Cardiac muscle cell (in vitro differentiated cells and primary cell): Measurements from ENCODE around the gene GAN. TPM values are rescaled to one million over a fixed set of nuclear protein-coding genes. Genes with fewer than 3 reads are reported as not detected.
"Not testable (repeated sequence)": the region's sequence is repeated elsewhere in the genome, so short reads cannot be mapped to it uniquely, and the experiment has no call there.

Experiments
- DNase-seq, 2 donors: peaks; one replicate each; pipeline versions ENCODE4 v3.0.0 to v3.0.0-alpha.2; 2010 to 2017; ENCODE audit warnings: low read depth in 1 of 2, low spot score in 1 of 2
- H3K27ac ChIP-seq: fragments of 200-600 bp; sonication (generic); 2 replicates; pipeline ENCODE4 v1.5.1; 2016
- H3K27me3 ChIP-seq: fragments of 200-600 bp; sonication (generic); 2 replicates; pipeline ENCODE4 v1.6.0; 2016; ENCODE audit warnings: control low read depth
- H3K36me3 ChIP-seq: fragments of 200-600 bp; sonication (generic); 2 replicates; pipeline ENCODE4 v1.5.1; 2016; ENCODE audit warnings: control low read depth
- H3K4me1 ChIP-seq: fragments of 200-600 bp; sonication (generic); 2 replicates; pipeline ENCODE4 v1.8.1; 2017; ENCODE audit warnings: low read depth, mild to moderate bottlenecking, mixed run types
- H3K4me3 ChIP-seq: fragments of 200-600 bp; sonication (generic); 2 replicates; pipeline ENCODE4 v1.5.1; 2016; ENCODE audit warnings: mild to moderate bottlenecking
- H3K9me3 ChIP-seq: fragments of 200-600 bp; sonication (generic); 2 replicates; pipeline ENCODE4 v1.5.1; 2017; ENCODE audit warnings: low read depth, mild to moderate bottlenecking, control low read depth
- polyA plus RNA-seq: library from polyadenylated mRNA; unstranded; fragments of >200 nt; fragmentation: Nextera tagmentation; extraction: Ambion mirVana; gene quantifications from 2 replicates; pipeline ENCODE4 v1.2.1, GENCODE V29; 2016
- total RNA-seq: library from RNA; depleted of rRNA; stranded (reverse); fragments of >200 nt; gene quantifications from 2 replicates; pipeline ENCODE4 v1.2.3, GENCODE V29; 2016
- TF ChIP-seq, protein P1 (sequence below): IDR thresholded peaks from 2 replicates; pipeline ENCODE4 v1.5.1; 2012; ENCODE audit warnings: low read depth, mild to moderate bottlenecking, low read length

The GAN gene
- total and polyA plus RNA-seq, 2 experiments from 2014 or later = 2.7 to 30.8 TPM

DNA sequence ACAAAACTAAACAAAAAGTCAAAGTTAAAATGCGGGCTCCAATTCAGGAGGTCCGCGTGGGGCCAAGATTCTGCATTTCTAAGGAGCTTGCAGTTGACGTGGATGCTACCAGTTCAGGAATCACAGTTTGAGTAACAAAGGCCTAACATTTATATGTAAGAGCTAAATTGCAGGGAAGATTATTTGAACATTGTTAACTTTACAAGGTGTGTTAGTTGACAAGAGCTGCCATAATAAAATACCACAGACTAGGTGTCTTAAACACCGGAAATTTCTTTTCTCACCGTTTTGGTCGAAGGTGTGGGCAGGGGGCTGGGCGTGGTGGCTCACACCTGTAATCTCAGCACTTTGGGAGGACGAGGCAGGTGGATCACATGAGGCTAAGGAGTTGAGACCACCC lies 105.0 kb downstream of the GAN start:
- no peak for DNase-seq
- TF ChIP-seq, protein P1, sequence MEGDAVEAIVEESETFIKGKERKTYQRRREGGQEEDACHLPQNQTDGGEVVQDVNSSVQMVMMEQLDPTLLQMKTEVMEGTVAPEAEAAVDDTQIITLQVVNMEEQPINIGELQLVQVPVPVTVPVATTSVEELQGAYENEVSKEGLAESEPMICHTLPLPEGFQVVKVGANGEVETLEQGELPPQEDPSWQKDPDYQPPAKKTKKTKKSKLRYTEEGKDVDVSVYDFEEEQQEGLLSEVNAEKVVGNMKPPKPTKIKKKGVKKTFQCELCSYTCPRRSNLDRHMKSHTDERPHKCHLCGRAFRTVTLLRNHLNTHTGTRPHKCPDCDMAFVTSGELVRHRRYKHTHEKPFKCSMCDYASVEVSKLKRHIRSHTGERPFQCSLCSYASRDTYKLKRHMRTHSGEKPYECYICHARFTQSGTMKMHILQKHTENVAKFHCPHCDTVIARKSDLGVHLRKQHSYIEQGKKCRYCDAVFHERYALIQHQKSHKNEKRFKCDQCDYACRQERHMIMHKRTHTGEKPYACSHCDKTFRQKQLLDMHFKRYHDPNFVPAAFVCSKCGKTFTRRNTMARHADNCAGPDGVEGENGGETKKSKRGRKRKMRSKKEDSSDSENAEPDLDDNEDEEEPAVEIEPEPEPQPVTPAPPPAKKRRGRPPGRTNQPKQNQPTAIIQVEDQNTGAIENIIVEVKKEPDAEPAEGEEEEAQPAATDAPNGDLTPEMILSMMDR = no peak

DNA sequence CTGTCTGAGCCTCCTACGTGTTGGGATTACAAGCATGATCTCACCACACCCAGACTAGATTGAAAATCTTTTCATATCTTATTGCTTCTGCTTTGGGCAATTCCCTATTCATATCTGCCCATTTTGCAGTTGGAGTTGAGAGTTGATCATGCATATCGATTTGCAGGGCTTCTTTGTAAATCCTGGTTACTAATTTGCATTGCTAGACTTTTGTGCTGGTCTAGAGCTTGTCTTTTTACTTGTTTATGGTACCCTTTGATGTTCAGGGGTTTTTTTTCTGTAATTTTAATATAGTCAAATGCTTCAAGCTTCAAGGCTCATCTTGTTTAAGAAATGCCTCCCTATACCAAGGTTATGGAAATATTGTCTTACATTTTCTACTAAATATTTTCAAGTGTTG lies 106.4 kb downstream of the GAN start:
- no peaks in the 10 kb centered on the region for H3K27me3 ChIP-seq
- H3K36me3 ChIP-seq = no peaks in the 10 kb centered on the region
- TF ChIP-seq, protein P1 = no peak
- H3K27ac ChIP-seq = no peak overlapping the region
- no peaks in the 10 kb centered on the region for H3K4me1 ChIP-seq
- H3K9me3 ChIP-seq = no peaks in the 10 kb centered on the region
- H3K4me3 ChIP-seq = no peak overlapping the region
- DNase-seq = no peak

More for the DNA sequence above, 105.0 kb downstream of the GAN start:
- H3K27me3 ChIP-seq = no peaks in the 10 kb centered on the region
- no peak overlapping the region for H3K27ac ChIP-seq
- H3K4me1 ChIP-seq = no peaks in the 10 kb centered on the region
- H3K9me3 ChIP-seq = no peaks in the 10 kb centered on the region
- no peaks in the 10 kb centered on the region for H3K36me3 ChIP-seq
- no peak overlapping the region for H3K4me3 ChIP-seq

DNA sequence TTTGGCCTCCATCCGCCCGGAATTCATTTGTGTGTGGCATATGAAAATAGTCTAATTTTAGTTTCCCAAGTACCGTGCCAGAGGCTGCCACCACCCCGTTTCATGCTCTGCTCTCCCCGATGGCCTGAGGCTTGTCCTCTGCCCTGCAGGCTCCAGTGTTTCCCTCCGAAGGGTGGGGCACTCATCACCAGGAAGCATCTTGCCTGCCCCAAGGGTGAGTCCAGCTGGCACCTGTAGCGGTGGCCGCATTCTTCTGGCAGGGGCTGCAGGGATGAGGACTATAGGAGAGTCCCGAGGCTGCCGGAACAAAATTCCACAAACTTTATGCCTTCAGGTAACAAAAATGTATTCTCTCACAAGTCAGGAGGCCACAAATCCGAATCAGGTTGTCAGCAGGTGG lies 106.8 kb downstream of the GAN start:
- Histone ChIP-seq H3K27me3 (no peaks in the 10 kb centered on the region), H3K27ac (no peak overlapping the region), H3K36me3 (no peaks in the 10 kb centered on the region), H3K4me1 (no peaks in the 10 kb centered on the region), H3K9me3 (no peaks in the 10 kb centered on the region), H3K4me3 (no peak overlapping the region)
- no peak for DNase-seq
- TF ChIP-seq, protein P1 = no peak

DNA sequence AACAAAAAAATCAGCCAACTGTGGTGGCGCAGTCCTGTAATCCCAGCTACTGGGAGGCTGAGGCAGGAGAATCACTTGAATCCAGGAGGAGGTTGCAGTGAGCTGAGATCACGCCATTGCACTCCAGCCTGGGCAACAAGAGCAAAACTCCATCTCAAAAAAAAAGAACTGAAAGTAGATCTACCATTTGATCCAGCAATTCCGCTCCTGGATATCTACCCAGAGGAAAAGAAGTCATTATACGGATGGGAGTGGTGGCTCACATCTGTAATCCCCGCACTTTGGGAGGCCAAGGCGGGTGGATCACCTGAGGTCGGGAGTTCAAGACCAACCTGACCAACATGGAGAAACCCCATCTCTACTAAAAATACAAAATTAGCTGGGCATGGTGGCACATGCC lies 107.4 kb downstream of the GAN start:
- H3K4me3 ChIP-seq, H3K9me3 ChIP-seq, H3K36me3 ChIP-seq, H3K4me1 ChIP-seq, H3K27me3 ChIP-seq, DNase-seq, H3K27ac ChIP-seq: not testable (repeated sequence)

DNA sequence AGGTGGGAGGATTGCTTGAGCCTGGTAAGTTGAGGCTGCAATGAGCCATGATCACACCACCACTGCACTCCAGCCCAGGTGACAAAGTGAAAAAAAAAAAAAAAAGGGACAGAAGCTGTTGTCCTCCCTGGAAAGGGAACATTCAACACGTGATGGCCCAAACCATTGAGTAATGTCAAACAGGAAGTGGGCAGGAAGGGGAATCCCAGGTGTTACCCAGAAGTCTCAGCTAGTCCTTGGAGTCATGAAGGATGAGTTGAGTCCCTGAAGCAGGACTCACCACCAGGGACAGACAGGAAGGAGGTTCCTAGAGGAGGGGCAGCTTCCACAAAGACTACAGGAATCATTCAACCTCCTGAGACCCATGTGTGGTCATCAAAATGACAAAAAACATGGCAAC lies 110.0 kb downstream of the GAN start:
- TF ChIP-seq, protein P1 = no peak
- no peak for DNase-seq
- H3K4me1 ChIP-seq = no peaks in the 10 kb centered on the region
- H3K4me3 ChIP-seq = no peak overlapping the region
- H3K27me3 ChIP-seq = no peaks in the 10 kb centered on the region
- no peak overlapping the region for H3K27ac ChIP-seq
- no peaks in the 10 kb centered on the region for H3K36me3 ChIP-seq
- no peaks in the 10 kb centered on the region for H3K9me3 ChIP-seq

DNA sequence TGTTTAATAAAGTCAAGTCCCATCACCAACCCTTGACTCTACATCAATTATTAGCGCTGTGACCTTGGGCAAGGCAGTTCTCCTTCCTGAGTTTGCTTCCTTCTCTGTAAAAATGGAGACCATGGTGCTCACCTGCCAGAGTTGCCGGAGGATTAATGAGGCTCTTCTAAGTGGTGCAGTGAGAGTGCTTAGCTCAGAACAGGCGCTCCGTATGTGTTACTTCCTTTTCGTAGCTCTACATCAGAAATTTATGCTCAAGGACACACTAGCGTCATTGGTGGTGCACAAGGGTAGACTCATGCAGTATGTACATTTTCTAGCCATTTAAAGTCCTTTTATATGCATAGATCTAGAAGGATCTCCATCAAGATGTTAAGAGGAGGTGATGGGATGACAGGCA lies 112.5 kb downstream of the GAN start:
- TF ChIP-seq, protein P1 = no peak
- DNase-seq = no peak
- Histone ChIP-seq H3K9me3 (no peaks in the 10 kb centered on the region), H3K4me3 (no peak overlapping the region), H3K27me3 (no peaks in the 10 kb centered on the region), H3K4me1 (no peaks in the 10 kb centered on the region), H3K36me3 (no peaks in the 10 kb centered on the region), H3K27ac (no peak overlapping the region)
